HG02623 (cell line): ENCODE results near the gene CHRND.
A peak's percentile ranks its signal among the peaks of the same experiment; 100 is the strongest.

Experiments used
- ATAC-seq: cut with Tn5 transposase; IDR thresholded peaks from one replicate; pipeline ENCODE4 v1.9.1; 2021; ENCODE audit warnings: moderate library complexity; ENCODE audit not compliant: unreplicated experiment

CHRND gene

GRCh38 chr2:232541195-232541960 is 15.4 kb downstream of the CHRND start:
- ATAC-seq = no peak

DNA sequence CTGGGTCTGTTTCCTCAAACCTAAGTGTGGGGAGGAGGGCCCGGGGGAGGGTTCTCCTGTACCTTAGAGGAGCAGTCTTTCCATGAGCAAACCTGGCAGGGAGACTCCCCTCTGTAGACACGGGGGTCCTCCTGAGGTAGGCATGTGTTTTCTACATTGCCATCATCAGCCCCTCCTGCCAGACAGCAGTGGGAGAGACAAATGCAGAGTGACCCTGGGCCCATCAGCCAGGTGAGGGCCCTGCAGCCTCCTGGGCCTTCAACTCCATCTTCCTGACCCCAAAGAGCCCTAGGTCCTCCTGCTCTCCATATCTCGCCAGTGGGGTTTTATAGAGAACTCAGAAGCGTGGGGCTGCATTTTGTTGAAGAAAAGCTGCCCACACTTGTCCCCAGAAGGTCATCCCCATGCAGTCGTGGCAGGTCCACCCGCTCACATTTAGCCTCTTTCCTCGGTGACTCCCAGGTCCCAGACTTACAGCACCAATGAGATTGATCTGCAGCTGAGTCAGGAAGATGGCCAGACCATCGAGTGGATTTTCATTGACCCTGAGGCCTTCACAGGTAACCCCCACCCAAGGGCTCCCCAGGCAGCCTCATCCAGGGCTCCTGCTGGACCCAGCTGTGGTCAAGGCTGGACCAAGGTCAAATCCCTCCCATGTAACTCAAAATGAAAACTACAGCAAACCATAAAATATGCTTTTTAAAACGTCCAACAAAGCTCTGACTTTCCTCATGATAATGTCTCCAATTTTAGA is 16.2 kb downstream of the CHRND start:
- no peak for ATAC-seq

- no peak for ATAC-seq
Observed at GRCh38 chr2:232542715-232543467, 16.9 kb downstream of the CHRND start.

GRCh38 chr2:232543491-232543890 is 17.5 kb downstream of the CHRND start:
- no peak for ATAC-seq

GRCh38 chr2:232543928-232544631 is 18.1 kb downstream of the CHRND start:
- ATAC-seq = no peak

DNA sequence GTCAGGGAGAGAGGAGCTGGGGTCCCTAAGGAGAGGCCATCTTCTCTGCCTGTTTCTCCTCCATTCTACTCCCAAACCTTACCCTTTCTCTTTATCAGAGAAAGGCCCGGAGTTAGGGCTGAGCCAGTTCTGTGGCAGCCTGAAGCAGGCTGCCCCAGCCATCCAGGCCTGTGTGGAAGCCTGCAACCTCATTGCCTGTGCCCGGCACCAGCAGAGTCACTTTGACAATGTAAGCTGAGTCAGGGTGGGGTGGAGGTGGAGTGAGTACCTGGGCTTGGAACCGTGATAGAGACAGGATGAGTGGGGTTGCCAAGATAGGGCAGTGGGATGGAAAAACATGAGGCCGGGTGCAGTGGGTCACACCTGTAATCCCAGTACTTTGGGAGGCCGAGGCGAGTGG is 18.7 kb downstream of the CHRND start:
- ATAC-seq = no peak

DNA sequence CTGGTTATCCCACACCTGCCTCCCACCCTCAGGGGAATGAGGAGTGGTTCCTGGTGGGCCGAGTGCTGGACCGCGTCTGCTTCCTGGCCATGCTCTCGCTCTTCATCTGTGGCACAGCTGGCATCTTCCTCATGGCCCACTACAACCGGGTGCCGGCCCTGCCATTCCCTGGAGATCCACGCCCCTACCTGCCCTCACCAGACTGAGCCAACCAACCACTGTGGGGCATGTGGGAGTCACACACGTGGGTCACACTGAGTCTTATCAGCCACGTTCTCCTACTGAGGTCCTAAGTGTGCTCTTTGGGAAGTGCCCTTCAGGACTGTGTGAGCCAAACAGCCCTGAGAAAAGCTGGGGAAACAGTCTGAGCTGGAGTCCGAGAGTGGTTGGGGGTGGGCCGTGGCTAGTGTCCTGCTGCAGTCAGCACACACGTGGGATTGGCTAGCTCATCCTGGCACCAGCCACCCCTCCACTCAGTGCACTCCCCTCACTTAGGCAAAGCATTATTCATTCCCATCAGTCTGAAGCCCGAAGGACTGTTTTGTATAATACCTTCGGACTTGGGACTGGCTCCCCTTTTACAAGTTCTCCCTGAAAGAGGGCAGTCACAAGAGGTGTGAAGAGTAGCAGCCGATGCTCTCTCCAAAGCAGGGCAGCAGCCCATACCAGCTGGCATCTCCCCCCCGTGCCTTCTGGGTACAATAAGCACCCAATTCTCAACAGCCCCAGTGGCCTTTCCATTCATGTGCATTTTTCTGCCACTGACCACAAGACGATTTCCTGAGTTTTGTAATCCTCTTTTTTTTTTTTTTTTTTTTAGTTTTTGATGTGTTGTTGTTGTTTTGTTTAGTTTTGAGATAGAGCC is 19.8 kb downstream of the CHRND start:
- ATAC-seq = no peak

DNA sequence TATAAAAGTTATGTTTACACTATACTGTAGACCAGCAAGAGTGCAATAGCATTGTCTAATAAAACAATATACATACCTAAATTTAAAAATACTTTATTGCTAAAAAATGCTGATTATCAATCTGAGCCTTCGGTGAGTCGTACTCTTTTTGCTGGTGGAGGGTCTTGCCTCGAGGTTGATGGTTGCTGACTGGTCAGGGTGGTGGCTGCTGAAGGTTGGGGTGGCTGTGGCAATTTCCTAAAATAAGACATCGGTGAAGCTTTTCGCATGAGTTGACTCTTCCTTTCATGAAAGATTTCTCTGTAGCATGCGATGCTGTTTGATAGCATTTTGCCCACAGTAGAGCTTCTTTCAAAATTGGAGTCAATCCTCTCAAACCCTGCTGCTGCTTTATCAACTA is 22.0 kb downstream of the CHRND start:
- no peak for ATAC-seq

- no peak for ATAC-seq
Observed at GRCh38 chr2:232549655-232550353, 23.8 kb downstream of the CHRND start.

DNA sequence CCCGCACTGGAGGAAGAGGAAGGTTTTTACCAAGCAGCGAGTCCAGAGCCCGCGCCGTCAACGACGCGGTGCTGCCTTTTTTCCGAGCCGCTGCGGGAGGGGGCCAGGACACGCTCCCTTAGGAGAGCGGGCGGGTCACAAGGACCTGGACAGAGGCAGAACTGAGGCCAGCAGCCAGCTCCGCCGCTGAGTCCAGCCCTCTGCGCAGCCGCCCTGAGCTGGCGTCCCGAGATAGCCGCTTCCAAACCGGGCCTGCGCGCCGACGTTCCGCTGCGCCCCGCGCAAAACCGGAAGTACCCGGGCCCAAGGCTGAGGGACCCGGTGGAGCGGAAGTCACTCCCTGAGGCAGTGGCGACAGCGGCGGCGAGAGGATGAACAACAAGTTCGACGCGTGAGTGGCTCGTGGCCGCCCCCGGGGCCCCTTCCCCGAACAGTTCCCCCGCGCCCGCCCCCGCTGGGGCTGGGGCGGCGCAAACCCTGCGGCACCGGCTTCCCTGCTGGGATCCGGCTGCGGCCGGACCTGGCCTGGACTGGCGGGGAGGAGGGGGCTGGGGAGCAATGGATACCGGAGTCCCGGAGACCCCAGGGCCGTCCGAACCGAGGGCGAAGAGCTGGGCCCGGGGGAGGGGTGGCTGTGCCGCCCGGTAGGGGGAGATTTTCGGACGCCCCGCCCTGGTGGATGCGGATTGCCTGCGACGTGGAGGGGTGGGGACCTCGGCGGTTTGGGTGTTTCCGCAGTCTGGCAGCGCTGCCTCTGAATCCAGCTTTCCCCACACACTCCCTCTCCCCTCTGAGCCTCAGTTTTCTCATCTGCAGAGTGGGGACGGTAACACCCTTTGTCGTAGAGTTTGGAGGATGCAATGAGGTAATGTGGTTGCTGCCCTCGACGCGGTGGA is 24.6 kb downstream of the CHRND start, which contains the start of the genes EIF4E2 and TIGD1:
Gene EIF4E2, plus strand, starts transcription at position 336 of the 896 bp plus-strand sequence. Its CDS starts 36 bp downstream, at position 372.
Gene TIGD1, minus strand, starts transcription at position 204 of the 896 bp plus-strand sequence. CDS start 675 bp downstream, outside the sequence.
- ATAC-seq = peak; percentile 90

- ATAC-seq = no peak
Observed at GRCh38 chr2:232551250-232551638, 25.3 kb downstream of the CHRND start.

GRCh38 chr2:232551776-232552175 is 25.8 kb downstream of the CHRND start:
- ATAC-seq = no peak

DNA sequence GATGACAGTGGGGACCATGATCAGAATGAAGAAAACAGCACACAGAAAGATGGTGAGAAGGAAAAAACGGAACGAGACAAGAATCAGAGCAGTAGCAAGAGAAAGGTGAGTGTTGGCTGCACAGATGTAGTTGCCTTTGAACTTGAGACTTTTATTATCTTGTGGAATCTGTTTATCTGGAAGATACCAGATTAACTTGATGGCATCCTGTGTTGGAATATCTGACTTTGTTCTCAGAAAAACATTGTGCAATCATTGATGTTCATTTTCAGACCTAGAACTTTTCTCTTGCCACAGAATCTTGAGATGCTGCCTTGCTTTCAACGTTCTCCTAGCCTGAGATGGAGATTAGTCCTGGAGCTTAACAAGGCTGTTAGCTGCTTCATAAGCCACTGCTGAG is 30.5 kb downstream of the CHRND start:
- no peak for ATAC-seq

- ATAC-seq = no peak
Observed at GRCh38 chr2:232562515-232563151, 36.7 kb downstream of the CHRND start.

GRCh38 chr2:232563580-232563979 is 37.6 kb downstream of the CHRND start:
- ATAC-seq = no peak

DNA sequence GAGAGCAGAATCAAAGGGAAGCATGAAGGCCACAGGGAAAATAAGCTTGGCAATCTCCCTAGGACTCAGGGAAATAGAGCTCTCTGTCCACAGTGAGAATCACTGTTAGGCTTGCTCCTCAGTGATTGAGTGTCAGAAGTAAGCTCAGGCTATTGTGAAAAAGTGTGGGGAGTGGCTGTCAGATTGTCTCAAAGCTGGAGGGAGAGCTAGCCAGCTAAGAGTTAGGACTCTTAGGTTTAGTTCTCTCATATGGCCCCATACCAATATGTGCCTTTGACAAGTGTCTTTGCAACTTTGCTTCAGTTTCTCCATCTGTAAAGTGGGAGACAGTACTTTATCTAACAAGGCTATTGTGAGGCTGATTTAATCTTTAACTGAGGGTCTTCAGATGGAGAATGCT is 41.8 kb downstream of the CHRND start:
- ATAC-seq = no peak

DNA sequence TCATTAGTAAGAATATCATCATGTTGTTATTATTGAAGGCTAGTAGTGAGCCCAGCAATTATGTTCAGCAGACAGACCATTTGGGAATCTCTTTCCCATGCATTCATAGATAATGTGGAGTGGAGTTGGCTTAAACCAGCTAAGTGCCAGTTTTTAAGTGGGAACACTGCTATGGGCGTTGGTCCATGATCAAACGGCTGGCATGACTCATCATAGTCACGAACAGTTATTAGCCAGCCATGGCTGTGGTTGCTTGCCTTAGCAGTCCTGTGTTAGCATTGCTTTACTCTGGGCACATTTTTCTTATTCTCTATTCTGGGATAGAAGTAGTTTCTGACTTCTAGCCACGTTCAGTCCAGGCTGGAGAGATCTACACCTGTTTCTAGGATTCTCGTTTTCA is 42.2 kb downstream of the CHRND start:
- no peak for ATAC-seq

GRCh38 chr2:232569541-232569940 is 43.6 kb downstream of the CHRND start:
- no peak for ATAC-seq
